Posterior vena cava (tissue), 2 donors: Measurements from ENCODE around the gene ADAMTS7. TPM values are rescaled to one million over a fixed set of nuclear protein-coding genes. Genes with fewer than 3 reads are reported as not detected.
A peak's percentile ranks its signal among the peaks of the same experiment; 100 is the strongest.

ENCODE experiments used
- DNase-seq: peaks from one replicate; pipeline ENCODE4 v3.0.0-alpha.2; 2020; ENCODE audit warnings: low spot score
- intact Hi-C, 2 donors: fragments of 100-400 bp; cut with DNase I; formaldehyde crosslinking; loops; one replicate each; pipeline versions ENCODE4 v1.14.1 to v1.14.2; 2022 to 2023
- total RNA-seq, 2 donors: library from RNA; stranded (reverse); fragmentation: NEBNext Ultra II Directional; extraction: Animal tissue kit (Norgen Biotek cat#: 25700); gene quantifications; one replicate each; pipeline ENCODE4 v1.2.1, GENCODE V29; 2021
- donor health status: DM: yes; HTN: yes; CAD: no.
- donor health status: DM: yes; HTN: yes; CAD: no.

Gene ADAMTS7
- total RNA-seq, 2 donors from 2014 or later = 6.7 to 8.9 TPM

DNA sequence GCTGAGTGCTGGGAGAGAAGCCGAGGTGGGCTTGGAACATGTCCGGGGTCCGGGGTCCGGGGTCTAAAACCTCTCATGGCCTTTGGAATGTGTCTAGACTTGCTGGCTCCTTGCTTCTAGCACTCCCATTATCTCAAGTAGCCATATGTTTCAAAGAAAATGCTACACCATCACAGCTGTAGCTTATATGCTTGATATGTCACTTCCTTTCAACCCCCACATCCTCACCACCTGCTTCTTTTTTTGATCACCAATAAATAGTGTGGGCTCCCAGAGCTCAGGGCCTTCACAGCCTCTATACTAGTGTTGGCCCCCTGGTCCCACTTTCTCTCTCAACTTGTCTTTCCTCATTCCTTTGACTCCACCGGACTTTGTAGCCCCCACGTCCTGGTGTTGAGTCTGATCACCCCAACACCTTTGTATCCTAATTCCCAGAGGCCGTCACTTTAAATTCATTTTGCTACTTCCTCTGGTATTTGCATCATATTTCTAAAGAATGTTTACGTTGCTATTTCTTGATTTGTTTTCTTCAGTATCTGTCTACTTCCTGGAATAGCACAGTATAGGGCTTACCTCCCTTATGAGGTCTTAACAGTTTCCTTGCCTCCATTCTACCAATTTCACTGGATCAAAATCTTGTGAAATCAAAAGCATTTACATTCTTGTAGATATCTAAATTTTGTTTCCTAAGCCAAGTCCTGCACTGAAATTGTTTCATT is 98.3 kb downstream of the ADAMTS7 start:
- DNase-seq = no peak
- intact Hi-C loops = loop anchor here in 1 of 2 donors (5.0 kb wide), 1 partner anchor 96 kb away; no protein-coding TSS in a partner anchor

DNA sequence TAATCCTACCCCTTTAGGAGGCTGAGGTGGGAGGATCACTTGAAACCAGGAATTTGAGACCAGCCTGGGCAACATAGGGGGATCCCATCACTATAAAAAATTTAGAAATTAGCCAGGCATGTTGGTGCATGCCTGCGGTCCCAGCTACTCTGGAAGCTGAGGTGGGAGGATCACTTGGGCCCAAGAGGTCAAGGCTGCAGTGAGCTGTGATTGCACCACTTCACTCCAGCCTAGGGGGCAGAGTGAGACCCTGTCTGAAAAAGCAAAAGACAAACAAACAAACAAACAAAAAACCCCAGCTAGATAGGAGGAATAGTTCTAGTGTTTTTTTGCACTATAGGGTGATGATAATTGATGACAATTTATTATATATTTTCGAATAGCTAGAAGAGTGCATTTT is 99.6 kb downstream of the ADAMTS7 start:
- DNase-seq = no peak
- intact Hi-C loops = loop anchor here (2.0 to 5.0 kb wide), 2 partner anchors 93 to 94 kb away; no protein-coding TSS in a partner anchor

DNA sequence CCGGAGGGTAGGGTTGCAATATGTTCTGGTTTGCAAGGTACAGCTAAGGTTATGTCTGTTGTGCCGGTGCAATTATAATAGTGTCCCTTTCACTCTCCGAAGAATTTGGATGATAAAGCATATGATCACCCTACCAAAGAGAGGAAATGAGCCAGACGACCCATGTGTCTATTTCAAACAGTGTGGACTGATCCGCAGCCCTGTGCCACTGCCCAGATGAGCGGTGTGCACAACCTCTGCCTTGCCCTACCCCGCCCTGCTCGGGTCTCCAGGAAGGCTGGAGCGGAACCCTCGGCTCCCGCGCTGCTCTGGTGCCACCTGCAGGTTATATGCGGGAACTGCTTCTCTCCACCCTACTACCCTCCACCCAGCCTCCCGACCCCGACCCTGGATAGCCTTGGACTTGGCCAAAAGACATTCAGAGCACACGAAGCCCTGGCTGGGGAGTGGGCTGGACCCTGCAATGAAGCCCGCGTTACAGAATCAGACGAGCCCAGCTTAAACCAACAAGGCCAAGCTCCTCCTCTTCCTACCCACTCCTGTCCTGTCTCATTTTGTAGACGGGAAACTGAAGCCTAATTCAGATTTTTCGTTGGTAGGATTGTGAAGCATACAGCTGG is 101.9 kb downstream of the ADAMTS7 start:
- peak; percentile 88 for DNase-seq
- intact Hi-C loops = no loop called here

Other genes with a start within 250 kb of the ADAMTS7 start
- gene CHRNA5, start 245.9 kb downstream of the ADAMTS7 start, total RNA-seq = 1 to 10 TPM in 1 of 2 donors, under 1 TPM in 1; 0.74 to 3.1 TPM
- gene CHRNA3, start 190.5 kb downstream of the ADAMTS7 start, total RNA-seq = not detected
- not detected for gene CHRNB4, start 170.3 kb downstream of the ADAMTS7 start, total RNA-seq
- 100 to 1,000 TPM; 311 to 339 TPM for gene MORF4L1, start 61.4 kb upstream of the ADAMTS7 start, total RNA-seq
- gene CTSH, start 133.6 kb upstream of the ADAMTS7 start, total RNA-seq = 100 to 1,000 TPM in 1 of 2 donors, 10 to 100 TPM in 1; 40.0 to 129 TPM